NCI-H345 treated with DMSO at 0.1 percent for 48 hours (cell line): Measurements from ENCODE around the gene SLC16A1.
A peak's percentile ranks its signal among the peaks of the same experiment; 100 is the strongest.
"Not testable (repeated sequence)": the region's sequence is repeated elsewhere in the genome, so short reads cannot be mapped to it uniquely, and the experiment has no call there.

Experiments
- DNase-seq: peaks from one replicate; lab custom pipeline; 2025; ENCODE audit not compliant: unreplicated experiment; lab: John Stamatoyannopoulos, UW

The SLC16A1 gene

GRCh38 chr1:112955773-112956543 is at the start of gene SLC16A1:
Gene SLC16A1 (minus strand): TSS chr1:112956196. CDS start chr1:112929308, 26,888 bp downstream.
- DNase-seq, result peak; percentile 72

- no peak for DNase-seq
These were observed 48.0 kb upstream of the SLC16A1 start for GRCh38 chr1:113003751-113004690.

GRCh38 chr1:113002297-113002696 is 46.3 kb upstream of the SLC16A1 start:
- DNase-seq, result no peak

- DNase-seq, result no peak
These were observed 42.7 kb upstream of the SLC16A1 start for GRCh38 chr1:112998592-112999235.

- DNase-seq, result no peak
These were observed 41.8 kb upstream of the SLC16A1 start for GRCh38 chr1:112997781-112998180.

- DNase-seq, result no peak
These were observed 39.9 kb upstream of the SLC16A1 start for GRCh38 chr1:112995890-112996289.

- not testable (repeated sequence) for DNase-seq
These were observed 39.0 kb upstream of the SLC16A1 start for GRCh38 chr1:112995021-112995420.

GRCh38 chr1:112992780-112993179 is 36.8 kb upstream of the SLC16A1 start:
- no peak for DNase-seq

- DNase-seq, result no peak
These were observed 35.6 kb upstream of the SLC16A1 start for GRCh38 chr1:112991402-112992120.

- no peak for DNase-seq
These were observed 34.3 kb upstream of the SLC16A1 start for GRCh38 chr1:112990271-112990670.

GRCh38 chr1:112988367-112988766 is 32.4 kb upstream of the SLC16A1 start:
- no peak for DNase-seq

- DNase-seq, result no peak
These were observed 29.1 kb upstream of the SLC16A1 start for GRCh38 chr1:112985123-112985522.

GRCh38 chr1:112983537-112984131 is 27.6 kb upstream of the SLC16A1 start:
- DNase-seq, result no peak

GRCh38 chr1:112982853-112983536 is 27.0 kb upstream of the SLC16A1 start:
- DNase-seq, result no peak

- no peak for DNase-seq
These were observed 26.3 kb upstream of the SLC16A1 start for GRCh38 chr1:112982328-112982727.

GRCh38 chr1:112981834-112982233 is 25.8 kb upstream of the SLC16A1 start:
- not testable (repeated sequence) for DNase-seq

- no peak for DNase-seq
These were observed 25.4 kb upstream of the SLC16A1 start for GRCh38 chr1:112981426-112981825.

- no peak for DNase-seq
These were observed 19.3 kb upstream of the SLC16A1 start for GRCh38 chr1:112975336-112975735.

- DNase-seq, result no peak
These were observed 18.6 kb upstream of the SLC16A1 start for GRCh38 chr1:112974646-112975045.

- no peak for DNase-seq
These were observed 17.8 kb upstream of the SLC16A1 start for GRCh38 chr1:112973788-112974187.
